Right cardiac atrium (tissue), 5 donors: ENCODE results near the gene MEOX2. TPM values are rescaled to one million over a fixed set of nuclear protein-coding genes. Genes with fewer than 3 reads are reported as not detected.

Experiments used
- ATAC-seq, 2 donors: fragments of 200-7000 bp; cut with Tn5 transposase; one replicate each; pipeline versions ENCODE4 v1.8.0 to v1.9.1; 2020; ENCODE audit warnings: moderate library complexity in 2 of 2, mild to moderate bottlenecking in 1 of 2
- DNase-seq, 3 donors: peaks; one replicate each; pipeline ENCODE4 v3.0.0-alpha.2; 2020
- H3K27ac ChIP-seq: one replicate; pipeline ENCODE4 v1.5.1; 2013; ENCODE audit warnings: mild to moderate bottlenecking, low read length, control low read depth, moderate library complexity
- H3K27me3 ChIP-seq: one replicate; pipeline ENCODE4 v1.6.1; 2013; ENCODE audit not compliant: control insufficient read depth, insufficient read depth
- H3K4me1 ChIP-seq: one replicate; pipeline ENCODE4 v1.6.1; 2013; ENCODE audit warnings: low read length; ENCODE audit not compliant: control insufficient read depth, insufficient read depth
- H3K4me3 ChIP-seq: one replicate; pipeline ENCODE4 v1.5.1; 2013; ENCODE audit warnings: low read length, control low read depth
- H3K9me3 ChIP-seq: one replicate; pipeline ENCODE4 v1.6.1; 2013; ENCODE audit warnings: low read length; ENCODE audit not compliant: control insufficient read depth
- WGBS: extraction: QIAGEN DNeasy Blood & Tissue Kit; methylation state at CpG from one replicate; pipeline ENCODE4 v1.1.7; 2013; 5-methylcytosine and 5-hydroxymethylcytosine counted together
- intact Hi-C, 4 donors: fragments of 100-400 bp; cut with DNase I; formaldehyde crosslinking; loops; one replicate each; pipeline versions ENCODE4 v1.11.0 to v1.14.0; 2022 to 2023
- polyA plus RNA-seq: library from polyadenylated mRNA; stranded (reverse); fragments of 200-250 nt; gene quantifications from one replicate; pipeline ENCODE4 v1.2.3, GENCODE V29; 2013
- total RNA-seq, 4 donors: library from RNA; stranded (reverse); fragmentation: NEBNext Ultra II Directional; extraction: Animal tissue kit (Norgen Biotek cat#: 25700); gene quantifications; one replicate each; pipeline ENCODE4 v1.2.1, GENCODE V29; 2021
- donor health status: healthy with polysubstance abuse.
- donor health status: DM: no; HTN: yes; CAD: no.
- donor health status: DM: no; HTN: no; CAD: no.
- donor health status: DM: no; HTN: yes; CAD: no; lungs with severe emphysema.
- donor health status: DM: yes; HTN: yes; CAD: no.

Gene MEOX2
- total and polyA plus RNA-seq, 5 donors: 3.1 to 8.4 (median 6.0) TPM

GRCh38 chr7:15692501-15693020, 6.1 kb upstream of the MEOX2 start:
- H3K4me1 ChIP-seq: no peaks in the 10 kb centered on the region
- H3K27me3 ChIP-seq: no peaks in the 10 kb centered on the region
- no peaks in the 10 kb centered on the region for H3K9me3 ChIP-seq
- no peak overlapping the region for H3K27ac ChIP-seq
- 87% methylated on average over 5 of the region's 5 CpGs for WGBS
- ATAC-seq: no peak
- intact Hi-C loops: no loop called here
- no peak for DNase-seq
- no peak overlapping the region for H3K4me3 ChIP-seq

DNA sequence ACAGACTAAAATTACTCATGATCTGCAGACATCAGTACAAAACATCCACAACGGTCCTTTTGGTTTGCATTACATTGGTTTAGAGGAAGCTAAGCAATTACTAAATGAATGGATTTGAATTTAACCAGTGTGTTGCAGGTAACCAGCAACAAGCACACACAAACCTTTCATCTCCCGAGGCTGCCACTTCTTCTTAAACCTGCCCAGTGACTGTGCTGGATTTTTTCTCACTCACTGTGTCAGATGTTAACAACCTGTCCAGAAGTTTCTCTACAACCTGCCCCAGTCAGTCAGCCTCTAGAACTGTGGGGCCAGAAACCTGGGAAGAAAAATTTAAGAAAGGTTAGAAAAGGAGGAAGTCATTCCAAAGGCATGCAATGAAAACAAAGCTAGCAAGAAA, 2.4 kb upstream of the MEOX2 start:
- peak overlapping the region; percentile 53 for H3K4me3 ChIP-seq
- intact Hi-C loops: loop anchor here in 1 of 4 donors (10.0 kb wide), 1 partner anchor 376 kb away; no protein-coding TSS in a partner anchor
- no peak overlapping the region for H3K27ac ChIP-seq
- H3K9me3 ChIP-seq: no peaks in the 10 kb centered on the region
- DNase-seq (no peak), ATAC-seq (no peak)
- no peaks in the 10 kb centered on the region for H3K4me1 ChIP-seq
- WGBS: 34% methylated on average over 2 of the region's 2 CpGs
- no peaks in the 10 kb centered on the region for H3K27me3 ChIP-seq

GRCh38 chr7:15688279-15688626, 1.8 kb upstream of the MEOX2 start:
- H3K4me3 ChIP-seq: peak overlapping the region; percentile 53
- no peak for ATAC-seq
- intact Hi-C loops: loop anchor here in 1 of 4 donors (10.0 kb wide), 1 partner anchor 377 kb away; no protein-coding TSS in a partner anchor
- H3K9me3 ChIP-seq: no peaks in the 10 kb centered on the region
- no peak for DNase-seq
- no peaks in the 10 kb centered on the region for H3K27me3 ChIP-seq
- WGBS: 13% methylated on average over 10 of the region's 10 CpGs
- no peaks in the 10 kb centered on the region for H3K4me1 ChIP-seq
- H3K27ac ChIP-seq: peak overlapping the region; percentile 54

- peak in 1 of 2 donors; percentile 36 for ATAC-seq
- intact Hi-C loops: loop anchor here in 1 of 4 donors (10.0 kb wide), 1 partner anchor 377 kb away; no protein-coding TSS in a partner anchor
Observed at GRCh38 chr7:15687546-15688278, 1.2 kb upstream of the MEOX2 start.

DNA sequence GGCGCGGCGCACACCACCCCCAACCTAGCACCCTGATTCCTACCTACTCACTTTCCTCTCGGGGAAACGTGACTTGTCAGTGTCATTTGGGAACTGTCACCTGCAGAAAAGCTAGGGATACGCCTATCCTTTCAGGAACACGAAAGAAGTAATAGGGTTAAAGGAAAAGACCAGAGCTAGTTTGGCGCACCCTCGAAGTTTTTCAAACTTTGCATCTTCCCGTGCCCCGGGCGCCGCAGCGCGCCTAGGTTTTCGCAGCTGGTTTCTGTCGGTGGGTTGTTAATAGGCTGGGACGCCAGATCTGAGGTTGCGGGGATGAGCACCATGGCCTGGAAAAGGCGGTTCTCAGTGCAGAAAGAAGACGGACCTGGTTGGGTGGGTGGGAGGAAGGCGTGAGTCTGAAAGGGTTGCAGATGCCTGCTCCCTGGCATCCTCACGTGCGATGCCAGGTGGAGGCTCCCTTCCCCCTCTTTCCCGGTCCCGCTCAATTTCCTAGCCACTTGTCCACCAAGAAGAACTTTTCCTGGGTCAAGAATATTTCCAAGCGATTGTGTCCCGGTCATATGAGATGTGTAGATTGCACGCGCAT, 568 bp upstream of the MEOX2 start:
- intact Hi-C loops: loop anchor here in 1 of 4 donors (10.0 kb wide), 1 partner anchor 378 kb away; no protein-coding TSS in a partner anchor
- peak in 1 of 2 donors; percentile 21 for ATAC-seq
- DNase-seq: peak in 2 of 3 donors; percentile 46 to 48
- H3K27me3 ChIP-seq: no peaks in the 10 kb centered on the region
- peak overlapping the region; percentile 53 for H3K4me3 ChIP-seq
- no peaks in the 10 kb centered on the region for H3K9me3 ChIP-seq
- 3% methylated on average over 30 of the region's 30 CpGs for WGBS
- no peaks in the 10 kb centered on the region for H3K4me1 ChIP-seq
- peak overlapping the region; percentile 54 for H3K27ac ChIP-seq

More at GRCh38 chr7:15687546-15688278, 1.2 kb upstream of the MEOX2 start:
- Histone ChIP-seq H3K27ac (peak overlapping the region; percentile 54), H3K9me3 (no peaks in the 10 kb centered on the region), H3K4me1 (no peaks in the 10 kb centered on the region), H3K27me3 (no peaks in the 10 kb centered on the region), H3K4me3 (peak overlapping the region; percentile 53)
- WGBS: 5% methylated on average over 21 of the region's 21 CpGs
- DNase-seq: peak; percentile 46 to 72 (median 70)

DNA sequence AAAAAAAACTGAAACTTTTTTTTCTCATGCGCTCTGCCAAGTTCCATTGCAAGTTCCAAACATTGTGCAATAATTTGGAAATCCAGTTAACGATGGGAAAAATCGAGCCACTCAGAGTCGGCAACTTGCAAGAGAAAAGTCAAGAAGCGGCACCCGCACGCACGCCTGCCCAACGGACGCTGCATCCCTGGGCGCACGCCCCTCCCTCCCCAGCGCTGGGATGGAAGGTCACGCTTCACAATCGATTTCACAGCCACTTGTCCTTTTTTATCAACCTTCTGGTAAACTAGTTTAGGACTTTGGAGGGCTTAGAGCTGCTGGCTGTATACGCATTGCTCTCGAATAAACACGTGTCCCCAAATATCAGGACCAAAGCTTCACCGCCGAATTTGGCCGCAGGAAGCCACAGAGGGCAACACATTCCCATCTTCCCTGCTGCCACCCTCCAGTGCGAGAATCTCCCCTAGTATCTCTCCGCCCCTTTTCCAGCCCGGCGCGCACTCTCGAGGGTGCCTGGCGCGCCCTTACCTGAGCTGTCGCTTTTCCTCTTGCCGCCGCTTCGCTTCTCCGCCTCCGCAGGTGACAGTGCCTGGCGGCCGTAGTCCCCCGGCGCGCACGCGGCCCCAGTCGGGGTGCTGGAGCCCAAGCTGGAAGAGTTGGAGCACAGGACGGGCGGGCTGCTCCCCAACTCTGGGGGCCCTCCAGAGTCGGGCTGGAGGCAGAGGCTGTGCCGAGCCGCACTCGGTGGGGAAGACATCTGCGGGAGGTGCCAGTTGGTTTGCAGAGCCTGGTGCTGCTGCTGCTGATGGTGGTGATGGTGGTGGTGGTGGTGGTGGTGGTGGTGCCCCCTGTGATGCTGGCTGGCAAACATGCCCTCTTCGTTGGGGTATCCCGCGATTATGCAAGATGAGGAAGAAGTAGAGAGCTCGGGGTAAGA, 857 bp downstream of the MEOX2 start:
- ATAC-seq: peak; percentile 52 to 71
- Histone ChIP-seq H3K4me3 (peak overlapping the region; percentile 53), H3K27ac (peak overlapping the region; percentile 41), H3K9me3 (no peaks in the 10 kb centered on the region), H3K27me3 (no peaks in the 10 kb centered on the region), H3K4me1 (no peaks in the 10 kb centered on the region)
- intact Hi-C loops: loop anchor here in 1 of 4 donors (10.0 kb wide), 1 partner anchor 379 kb away; no protein-coding TSS in a partner anchor
- peak; percentile 55 to 81 (median 78) for DNase-seq
- 2% methylated on average over 54 of the region's 54 CpGs for WGBS

GRCh38 chr7:15684871-15685270, 1.6 kb downstream of the MEOX2 start:
- Histone ChIP-seq H3K4me1 (no peaks in the 10 kb centered on the region), H3K9me3 (no peaks in the 10 kb centered on the region), H3K27ac (peak overlapping the region; percentile 83), H3K4me3 (peak overlapping the region; percentile 53), H3K27me3 (no peaks in the 10 kb centered on the region)
- peak; percentile 27 to 40 for ATAC-seq
- intact Hi-C loops: loop anchor here in 1 of 4 donors (10.0 kb wide), 1 partner anchor 380 kb away; no protein-coding TSS in a partner anchor
- DNase-seq: peak; percentile 40 to 66 (median 47)
- WGBS: 11% methylated on average over 9 of the region's 9 CpGs

DNA sequence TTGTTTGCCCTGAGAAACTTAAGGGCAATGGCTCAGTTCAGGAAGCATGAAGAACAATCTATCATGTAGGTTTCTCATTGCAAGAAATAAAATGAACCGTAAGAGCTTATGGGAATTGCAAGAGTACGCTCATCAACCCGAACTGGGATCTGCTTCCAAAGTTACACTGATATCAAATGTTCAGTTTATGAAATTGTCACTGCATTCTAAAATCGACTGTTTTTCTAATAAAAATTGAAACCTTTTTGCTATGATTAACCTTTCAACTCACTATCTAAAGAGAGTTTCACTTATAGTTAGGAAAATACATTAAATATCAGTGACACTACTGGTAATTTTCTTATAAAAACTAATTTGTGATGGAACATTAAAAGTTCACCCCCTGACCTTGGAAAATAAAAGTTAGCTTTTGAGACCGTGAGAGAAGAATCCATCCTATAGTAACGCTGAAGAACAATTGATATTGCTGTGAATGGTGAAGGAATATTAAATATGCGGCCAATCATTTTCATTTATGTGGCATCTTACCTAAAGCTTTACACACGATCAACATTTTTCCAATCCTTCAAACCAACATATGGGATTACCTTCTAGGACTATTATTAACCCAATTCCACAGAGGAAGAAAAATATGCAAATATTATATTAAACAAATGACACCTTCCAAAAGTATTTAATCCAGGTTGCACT, 2.2 kb downstream of the MEOX2 start:
- no peak overlapping the region for H3K27ac ChIP-seq
- ATAC-seq: no peak
- WGBS: 42% methylated on average over 8 of the region's 8 CpGs
- no peaks in the 10 kb centered on the region for H3K9me3 ChIP-seq
- H3K27me3 ChIP-seq: no peaks in the 10 kb centered on the region
- H3K4me3 ChIP-seq: peak overlapping the region; percentile 53
- intact Hi-C loops: loop anchor here in 1 of 4 donors (10.0 kb wide), 1 partner anchor 381 kb away; no protein-coding TSS in a partner anchor
- no peaks in the 10 kb centered on the region for H3K4me1 ChIP-seq
- no peak for DNase-seq

DNA sequence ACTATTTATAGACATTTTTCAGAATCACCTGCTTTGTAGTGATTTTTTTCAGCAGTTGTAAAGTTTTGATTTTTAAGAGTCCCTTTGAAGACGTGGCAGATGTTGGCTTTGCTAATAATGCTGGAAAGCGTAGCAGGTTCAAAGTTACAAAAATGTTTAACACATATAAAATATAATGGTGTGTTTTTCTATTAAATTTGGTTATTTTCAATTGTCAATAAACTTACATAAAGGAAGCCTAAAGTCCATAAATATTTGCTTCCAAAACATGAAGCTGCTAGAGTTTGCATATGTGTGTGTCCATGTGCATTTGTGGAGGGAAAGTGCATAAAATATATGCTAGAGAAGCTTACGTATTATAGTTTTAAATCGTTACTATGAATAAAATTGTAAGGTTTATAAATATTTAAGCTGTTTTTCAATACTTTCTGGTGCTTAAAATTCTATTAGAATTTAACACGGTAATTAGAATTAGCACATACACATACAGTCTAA, 3.7 kb downstream of the MEOX2 start:
- no peaks in the 10 kb centered on the region for H3K27me3 ChIP-seq
- no peaks in the 10 kb centered on the region for H3K9me3 ChIP-seq
- peak overlapping the region; percentile 62 for H3K4me3 ChIP-seq
- 51% methylated on average over 5 of the region's 5 CpGs for WGBS
- no peaks in the 10 kb centered on the region for H3K4me1 ChIP-seq
- no peak overlapping the region for H3K27ac ChIP-seq
- ATAC-seq: no peak
- intact Hi-C loops: loop anchor here in 1 of 4 donors (10.0 kb wide), 1 partner anchor 382 kb away; no protein-coding TSS in a partner anchor
- DNase-seq: no peak

DNA sequence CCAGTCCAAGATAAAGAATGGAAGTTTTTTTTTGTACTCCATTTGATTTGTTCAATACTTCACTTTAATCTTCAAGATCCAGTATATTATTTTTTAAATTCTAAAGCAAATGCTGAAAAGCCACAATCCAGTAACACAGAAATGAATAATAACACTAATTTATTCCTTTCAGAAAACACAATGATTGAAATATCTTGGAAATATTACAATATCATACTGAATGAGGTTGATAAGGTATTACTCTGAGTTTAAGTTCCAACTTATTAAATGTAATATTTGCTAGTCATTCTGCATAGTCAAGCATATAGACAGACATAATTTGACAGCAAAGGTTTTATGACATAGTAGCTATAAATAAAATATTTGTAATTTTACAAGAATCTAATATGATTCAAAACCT, 4.4 kb downstream of the MEOX2 start:
- Histone ChIP-seq H3K9me3 (no peaks in the 10 kb centered on the region), H3K27ac (no peak overlapping the region), H3K4me1 (no peaks in the 10 kb centered on the region), H3K4me3 (no peak overlapping the region), H3K27me3 (no peaks in the 10 kb centered on the region)
- DNase-seq (no peak), ATAC-seq (no peak)
- intact Hi-C loops: loop anchor here in 1 of 4 donors (10.0 kb wide), 1 partner anchor 383 kb away; no protein-coding TSS in a partner anchor
